ENCODE results near the gene CERS1. TPM values are rescaled to one million over a fixed set of nuclear protein-coding genes. Genes with fewer than 3 reads are reported as not detected.

The CERS1 gene
- polyA plus RNA-seq, 3 donors = not detected

DNA sequence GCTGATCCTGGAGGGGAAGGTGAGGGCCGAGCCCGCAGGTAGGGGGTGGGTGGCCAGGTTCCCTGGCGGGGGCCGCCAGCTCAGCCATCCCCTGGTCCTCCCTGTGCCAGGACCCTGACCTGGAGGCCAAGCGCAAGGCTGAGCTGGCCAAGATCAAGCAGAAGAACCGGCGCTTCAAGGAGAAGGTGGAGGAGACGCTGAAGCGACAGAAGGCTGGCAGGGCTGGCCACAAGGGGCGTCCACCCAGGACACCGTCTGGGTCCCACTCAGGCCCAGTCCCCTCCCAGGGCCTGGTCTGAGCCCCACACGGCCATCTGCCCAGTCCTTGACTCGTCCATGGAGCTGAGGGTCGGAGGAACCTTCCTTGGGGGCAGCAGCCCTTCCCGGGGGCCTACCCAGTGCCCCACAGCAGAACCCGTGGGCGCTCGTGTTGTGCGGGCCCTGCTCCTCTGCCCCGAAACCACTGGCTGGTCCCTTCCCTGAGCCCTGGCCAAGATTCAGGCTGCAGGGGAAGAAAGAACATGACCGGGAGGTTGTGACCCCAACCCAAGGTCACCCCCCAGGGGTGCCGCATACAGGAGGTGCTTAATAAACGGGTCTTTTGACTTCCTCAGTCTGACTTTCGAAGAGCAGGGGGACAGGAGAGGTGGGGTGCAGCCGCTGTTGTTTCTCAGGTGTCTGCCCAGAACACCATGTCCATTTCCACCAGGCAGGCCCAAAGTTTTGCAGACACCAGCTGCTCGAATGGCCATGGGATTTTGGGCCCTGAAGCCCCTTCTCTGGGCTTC lies 32.3 kb upstream of the CERS1 start:
- Mint-ChIP-seq H3K36me3 (peaks cover 58 to 79% of the 10 kb centered on the region in 2 donors), H3K4me3 (no peak overlapping the region), H3K27me3 (ENCODE audit: low read depth in 3 of 3) (peaks cover 0 to 3% (median 0%) of the 10 kb centered on the region in 3 donors), H3K9me3 (no peaks in the 10 kb centered on the region), H3K4me1 (peaks cover 8% of the 10 kb centered on the region), H3K27ac (peak overlapping the region in 1 of 7 donors; percentile 16)
- Histone ChIP-seq H3K79me2 (ENCODE audit: insufficient read depth, low read length) (peaks cover 6% of the 10 kb centered on the region), H4K20me1 (ENCODE audit: insufficient read depth, low read length) (peaks cover 67% of the 10 kb centered on the region), H3K36me3 (replicated peaks in 1 of 2; ENCODE audit: control insufficient read depth in 1 of 2, insufficient read depth in 2 of 2, low read length in 2 of 2) (peaks cover 58 to 82% of the 10 kb centered on the region in 2 donors), H3K9me3 (replicated peaks in 1 of 2; ENCODE audit: control insufficient read depth in 1 of 2, insufficient read depth in 1 of 2, low read length in 2 of 2) (no peaks in the 10 kb centered on the region), H3K27ac (ENCODE audit: low read depth in 1 of 2, low read length in 2 of 2) (no peak overlapping the region), H2AFZ (ENCODE audit: insufficient read depth, low read depth, low read length, poor library complexity, severe bottlenecking) (no peak overlapping the region), H3K4me2 (replicated peaks; ENCODE audit: extremely low read depth, low read length, poor library complexity, severe bottlenecking) (no peak overlapping the region), H3K4me3 (replicated peaks in 1 of 3; ENCODE audit: low read depth in 2 of 3, low read length in 3 of 3) (no peak overlapping the region), H3K9ac (ENCODE audit: insufficient read depth, low read length, poor library complexity, severe bottlenecking) (no peak overlapping the region), H3K4me1 (ENCODE audit: control insufficient read depth in 1 of 2, insufficient read depth in 2 of 2, low read length in 2 of 2) (peaks cover 10 to 12% of the 10 kb centered on the region in 2 donors), H3K27me3 (ENCODE audit: control insufficient read depth in 2 of 2, insufficient read depth in 2 of 2, low read length in 2 of 2) (no peaks in the 10 kb centered on the region)
- no peak for TF ChIP-seq CTCF (IDR thresholded peaks at IDR 0.05)
- 93% methylated on average over 23 of the region's 26 CpGs for WGBS (ENCODE audit: insufficient coverage)
- intact Hi-C loops (cut with micrococcal nuclease) = no loop called here
- DNase-seq = no peak

GRCh38 chr19:18924684-18925213 lies 28.8 kb upstream of the CERS1 start:
- Histone ChIP-seq H3K79me2 (ENCODE audit: insufficient read depth, low read length) (peaks cover 26% of the 10 kb centered on the region), H3K4me1 (ENCODE audit: control insufficient read depth in 1 of 2, insufficient read depth in 2 of 2, low read length in 2 of 2) (peaks cover 10 to 11% of the 10 kb centered on the region in 2 donors), H3K36me3 (replicated peaks in 1 of 2; ENCODE audit: control insufficient read depth in 1 of 2, insufficient read depth in 2 of 2, low read length in 2 of 2) (peaks cover 65 to 84% of the 10 kb centered on the region in 2 donors), H3K9ac (ENCODE audit: insufficient read depth, low read length, poor library complexity, severe bottlenecking) (no peak overlapping the region), H3K9me3 (replicated peaks in 1 of 2; ENCODE audit: control insufficient read depth in 1 of 2, insufficient read depth in 1 of 2, low read length in 2 of 2) (no peaks in the 10 kb centered on the region), H2AFZ (ENCODE audit: insufficient read depth, low read depth, low read length, poor library complexity, severe bottlenecking) (no peak overlapping the region), H3K4me3 (replicated peaks in 1 of 3; ENCODE audit: low read depth in 2 of 3, low read length in 3 of 3) (no peak overlapping the region), H3K27me3 (ENCODE audit: control insufficient read depth in 2 of 2, insufficient read depth in 2 of 2, low read length in 2 of 2) (no peaks in the 10 kb centered on the region), H3K27ac (ENCODE audit: low read depth in 1 of 2, low read length in 2 of 2) (no peak overlapping the region), H4K20me1 (ENCODE audit: insufficient read depth, low read length) (peaks cover 72% of the 10 kb centered on the region), H3K4me2 (replicated peaks; ENCODE audit: extremely low read depth, low read length, poor library complexity, severe bottlenecking) (no peak overlapping the region)
- 95% methylated on average over 10 of the region's 15 CpGs for WGBS (ENCODE audit: insufficient coverage)
- H3K27me3 Mint-ChIP-seq (ENCODE audit: low read depth in 3 of 3) = peaks cover 0 to 3% (median 0%) of the 10 kb centered on the region in 3 donors
- H3K36me3 Mint-ChIP-seq = peaks cover 66 to 80% of the 10 kb centered on the region in 2 donors
- TF ChIP-seq CTCF (IDR thresholded peaks at IDR 0.05) = no peak
- intact Hi-C loops (cut with micrococcal nuclease) = no loop called here
- DNase-seq = no peak
- H3K4me1 Mint-ChIP-seq = peaks cover 10% of the 10 kb centered on the region
- H3K4me3 Mint-ChIP-seq = no peak overlapping the region
- no peaks in the 10 kb centered on the region for H3K9me3 Mint-ChIP-seq
- no peak overlapping the region for H3K27ac Mint-ChIP-seq

Measured in CD14-positive monocyte (primary cell).